D721Med (cell line): ENCODE results near the gene FOXP3.

ENCODE experiments used
- DNase-seq: peaks from one replicate; pipeline ENCODE4 v3.0.0; 2011; ENCODE audit warnings: low spot score; ENCODE audit not compliant: insufficient read length
- FAIRE-seq: peaks from 2 replicates; lab custom pipeline; 2011; peaks lifted over from hg19 to GRCh38; lab: Jason Lieb, UNC
- CTCF ChIP-seq: IDR thresholded peaks from 2 replicates; pipeline ENCODE4 v1.5.1; 2012; ENCODE audit warnings: mild to moderate bottlenecking, control low read depth; ENCODE audit not compliant: insufficient read depth; ENCODE audit errors: missing control alignments

Gene FOXP3

DNA sequence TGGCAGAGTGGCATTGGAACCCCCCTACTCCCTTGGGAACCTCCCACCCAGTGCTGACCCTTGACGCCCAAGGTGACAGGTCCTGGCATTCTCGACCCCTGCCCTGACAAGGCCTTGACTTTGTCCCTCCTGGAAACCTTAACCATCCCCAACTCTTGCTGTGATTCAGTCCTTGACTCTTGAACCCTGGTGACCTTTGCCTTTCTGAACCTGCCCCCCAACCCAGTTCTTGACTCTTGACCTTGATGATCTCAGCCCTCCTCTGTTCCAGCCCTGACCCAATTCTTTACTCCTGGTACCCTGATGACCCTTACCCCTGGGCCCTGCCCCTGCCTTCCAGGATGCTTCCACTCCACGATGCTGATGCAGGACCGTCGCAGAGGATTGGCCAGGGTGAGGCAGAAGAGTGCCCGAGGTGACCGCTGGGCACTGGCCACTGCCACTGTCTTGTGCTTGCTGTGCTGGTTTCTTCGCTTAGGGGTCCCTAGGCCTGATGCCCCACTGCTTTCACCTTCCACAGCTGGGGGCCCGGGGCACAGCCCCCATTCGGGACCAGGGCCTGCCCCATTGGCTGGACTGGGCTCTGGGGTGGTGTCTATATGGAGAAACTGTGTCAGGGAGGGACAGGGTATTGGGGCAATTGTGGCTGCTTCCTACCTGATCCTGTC, 33.0 kb downstream of the FOXP3 start:
- DNase-seq (no peak), FAIRE-seq (no peak)
- no peak for TF ChIP-seq CTCF

- DNase-seq, result no peak
- no peak for FAIRE-seq
Measured at GRCh38 chrX:49230500-49231232, 33.8 kb downstream of the FOXP3 start.

GRCh38 chrX:49228185-49228584, 36.3 kb downstream of the FOXP3 start:
- DNase-seq (no peak), FAIRE-seq (no peak)
- TF ChIP-seq CTCF, result no peak

More at GRCh38 chrX:49230500-49231232, 33.8 kb downstream of the FOXP3 start:
- no peak for TF ChIP-seq CTCF

DNA sequence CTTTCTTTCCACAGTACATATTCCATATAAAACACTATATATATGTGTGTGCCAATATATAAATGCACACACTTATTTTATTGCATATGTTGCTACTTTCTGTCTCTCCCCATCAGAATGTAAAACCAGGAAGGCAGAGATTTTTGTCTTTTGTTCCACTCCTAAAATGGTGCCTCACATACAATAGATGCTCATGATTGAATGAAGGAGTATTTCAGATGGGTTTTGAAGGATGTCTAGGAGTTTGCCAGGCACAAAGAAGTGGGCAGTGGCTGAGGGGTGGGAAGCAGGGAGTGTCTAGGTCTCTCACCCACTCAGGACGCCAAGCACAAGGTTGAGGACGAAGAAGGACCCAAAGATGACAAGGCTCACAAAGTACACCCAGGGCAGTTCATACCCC, 36.8 kb downstream of the FOXP3 start:
- DNase-seq (no peak), FAIRE-seq (no peak)
- no peak for TF ChIP-seq CTCF

GRCh38 chrX:49226946-49227345, 37.6 kb downstream of the FOXP3 start:
- DNase-seq (no peak), FAIRE-seq (no peak)
- no peak for TF ChIP-seq CTCF

DNA sequence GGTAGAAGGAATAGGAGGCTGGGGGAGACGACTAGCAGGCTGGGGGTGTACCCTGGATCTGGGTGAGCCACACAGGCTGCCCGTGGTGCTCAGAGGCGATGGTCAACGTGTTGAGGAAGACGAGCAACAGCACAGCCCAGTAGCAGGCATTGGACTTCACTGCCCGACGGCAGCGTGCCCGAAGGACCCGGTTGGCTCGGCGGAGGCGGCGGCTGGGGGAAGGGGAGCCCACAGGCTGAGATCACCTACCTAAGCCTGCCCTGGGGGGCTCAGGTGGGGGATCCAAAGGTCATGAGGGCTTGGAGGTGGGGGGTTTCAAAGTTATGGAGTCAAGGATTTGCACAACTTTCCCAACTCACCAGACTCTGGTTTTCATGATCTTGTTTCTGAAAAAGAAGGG, 38.7 kb downstream of the FOXP3 start:
- FAIRE-seq (no peak), DNase-seq (no peak)
- TF ChIP-seq CTCF, result no peak

- no peak for DNase-seq
- no peak for TF ChIP-seq CTCF
- FAIRE-seq, result no peak
Measured at GRCh38 chrX:49221868-49222267, 42.6 kb downstream of the FOXP3 start.
